ENCODE data around the gene CYP2A7.
"Not testable (repeated sequence)": the region's sequence is repeated elsewhere in the genome, so short reads cannot be mapped to it uniquely, and the experiment has no call there.

GRCh38 chr19:40838477-40838876 is 43.6 kb downstream of the CYP2A7 start:
- TF ChIP-seq CTCF, EP300, POLR2A (IDR thresholded peaks at IDR 0.05): not testable (repeated sequence)

All from gastroesophageal sphincter (tissue), 3 donors.